ENCODE measurements around the gene LMBRD2.
"Not testable (repeated sequence)": the region's sequence is repeated elsewhere in the genome, so short reads cannot be mapped to it uniquely, and the experiment has no call there.

The LMBRD2 gene

GRCh38 chr5:36198281-36198680, 46.6 kb upstream of the LMBRD2 start:
- Histone ChIP-seq H3K27me3 (ENCODE audit: insufficient read depth, low read length, poor library complexity) (no peaks in the 10 kb centered on the region), H3K36me3 (ENCODE audit: insufficient read depth, low read length) (peaks cover 77% of the 10 kb centered on the region), H3K9me3 (ENCODE audit: insufficient read depth, low read length, severe bottlenecking) (no peaks in the 10 kb centered on the region), H3K79me2 (ENCODE audit: insufficient read depth, low read length) (no peaks in the 10 kb centered on the region), H3K9ac (ENCODE audit: low read depth, low read length) (no peak overlapping the region), H3K4me2 (ENCODE audit: insufficient read depth, low read length) (no peak overlapping the region), H3K4me3 (ENCODE audit: low read depth in 1 of 2, low read length in 2 of 2) (no peak overlapping the region), H2AFZ (ENCODE audit: low read depth, low read length) (no peak overlapping the region), H3K4me1 (ENCODE audit: insufficient read depth, low read length) (no peaks in the 10 kb centered on the region), H3K27ac (ENCODE audit: low read length) (no peak overlapping the region), H4K20me1 (ENCODE audit: insufficient read depth, low read length) (no peaks in the 10 kb centered on the region)
- DNase-seq (no peak), ATAC-seq (ENCODE audit: insufficient read depth, low read depth) (no peak)
- no peak for TF ChIP-seq CTCF (IDR thresholded peaks at IDR 0.05; ENCODE audit: borderline replicate concordance, extremely low read depth, low read length, poor library complexity, severe bottlenecking)
- TF ChIP-seq EZH2 (IDR thresholded peaks at IDR 0.05; ENCODE audit: borderline replicate concordance, low read depth, low read length, severe bottlenecking) = no peak

- H3K9me3 ChIP-seq (ENCODE audit: insufficient read depth, low read length, severe bottlenecking) = peaks cover 6% of the 10 kb centered on the region
- no peaks in the 10 kb centered on the region for H3K4me1 ChIP-seq (ENCODE audit: insufficient read depth, low read length)
- H3K36me3 ChIP-seq (ENCODE audit: insufficient read depth, low read length) = peaks cover 76% of the 10 kb centered on the region
- no peak overlapping the region for H3K27ac ChIP-seq (ENCODE audit: low read length)
- H3K9ac ChIP-seq (ENCODE audit: low read depth, low read length) = no peak overlapping the region
- no peaks in the 10 kb centered on the region for H3K27me3 ChIP-seq (ENCODE audit: insufficient read depth, low read length, poor library complexity)
- no peaks in the 10 kb centered on the region for H4K20me1 ChIP-seq (ENCODE audit: insufficient read depth, low read length)
- no peak overlapping the region for H2AFZ ChIP-seq (ENCODE audit: low read depth, low read length)
- no peak for ATAC-seq (ENCODE audit: insufficient read depth, low read depth)
- no peak for DNase-seq
- TF ChIP-seq EZH2 (IDR thresholded peaks at IDR 0.05; ENCODE audit: borderline replicate concordance, low read depth, low read length, severe bottlenecking) = no peak
- no peak for TF ChIP-seq CTCF (IDR thresholded peaks at IDR 0.05; ENCODE audit: borderline replicate concordance, extremely low read depth, low read length, poor library complexity, severe bottlenecking)
- no peak overlapping the region for H3K4me3 ChIP-seq (ENCODE audit: low read depth in 1 of 2, low read length in 2 of 2)
- no peaks in the 10 kb centered on the region for H3K79me2 ChIP-seq (ENCODE audit: insufficient read depth, low read length)
- H3K4me2 ChIP-seq (ENCODE audit: insufficient read depth, low read length) = no peak overlapping the region
Observed at GRCh38 chr5:36193746-36194145, 42.1 kb upstream of the LMBRD2 start.

GRCh38 chr5:36184408-36184807, 32.7 kb upstream of the LMBRD2 start:
- H3K9me3 ChIP-seq (ENCODE audit: insufficient read depth, low read length, severe bottlenecking); H3K9ac ChIP-seq (ENCODE audit: low read depth, low read length); H3K4me1 ChIP-seq (ENCODE audit: insufficient read depth, low read length); H2AFZ ChIP-seq (ENCODE audit: low read depth, low read length); H4K20me1 ChIP-seq (ENCODE audit: insufficient read depth, low read length); H3K27ac ChIP-seq (ENCODE audit: low read length); H3K4me3 ChIP-seq (ENCODE audit: low read depth in 1 of 2, low read length in 2 of 2); DNase-seq; H3K27me3 ChIP-seq (ENCODE audit: insufficient read depth, low read length, poor library complexity); H3K4me2 ChIP-seq (ENCODE audit: insufficient read depth, low read length); H3K79me2 ChIP-seq (ENCODE audit: insufficient read depth, low read length); ATAC-seq (ENCODE audit: insufficient read depth, low read depth): not testable (repeated sequence)
- H3K36me3 ChIP-seq (ENCODE audit: insufficient read depth, low read length) = peaks cover 52% of the 10 kb centered on the region

- DNase-seq (no peak), ATAC-seq (ENCODE audit: insufficient read depth, low read depth) (no peak)
- H3K4me1 ChIP-seq (ENCODE audit: insufficient read depth, low read length) = no peaks in the 10 kb centered on the region
- H2AFZ ChIP-seq (ENCODE audit: low read depth, low read length) = no peak overlapping the region
- TF ChIP-seq CTCF (IDR thresholded peaks at IDR 0.05; ENCODE audit: borderline replicate concordance, extremely low read depth, low read length, poor library complexity, severe bottlenecking) (no peak), EZH2 (IDR thresholded peaks at IDR 0.05; ENCODE audit: borderline replicate concordance, low read depth, low read length, severe bottlenecking) (no peak)
- no peak overlapping the region for H3K4me2 ChIP-seq (ENCODE audit: insufficient read depth, low read length)
- H3K36me3 ChIP-seq (ENCODE audit: insufficient read depth, low read length) = peaks cover 76% of the 10 kb centered on the region
- H3K9ac ChIP-seq (ENCODE audit: low read depth, low read length) = no peak overlapping the region
- no peaks in the 10 kb centered on the region for H3K27me3 ChIP-seq (ENCODE audit: insufficient read depth, low read length, poor library complexity)
- H4K20me1 ChIP-seq (ENCODE audit: insufficient read depth, low read length) = no peaks in the 10 kb centered on the region
- H3K27ac ChIP-seq (ENCODE audit: low read length) = no peak overlapping the region
- H3K9me3 ChIP-seq (ENCODE audit: insufficient read depth, low read length, severe bottlenecking) = no peaks in the 10 kb centered on the region
- no peaks in the 10 kb centered on the region for H3K79me2 ChIP-seq (ENCODE audit: insufficient read depth, low read length)
- H3K4me3 ChIP-seq (ENCODE audit: low read depth in 1 of 2, low read length in 2 of 2) = no peak overlapping the region
Observed at GRCh38 chr5:36181774-36182173, 30.1 kb upstream of the LMBRD2 start.

Measured in DND-41 (cell line).